Astrocyte of the cerebellum (primary cell): ENCODE measurements around the gene ZAR1L.

Experiments
- DNase-seq: peaks from one replicate; pipeline ENCODE4 v3.0.0-alpha.2; 2011; ENCODE audit warnings: low read depth
- H3K4me3 ChIP-seq: 2 replicates; pipeline ENCODE4 v1.5.1; 2011; ENCODE audit warnings: mild to moderate bottlenecking, low read depth, low read length, moderate library complexity
- CTCF ChIP-seq: IDR thresholded peaks from 2 replicates; pipeline ENCODE4 v1.5.1; 2012; ENCODE audit warnings: low read length, low read depth, moderate library complexity, mild to moderate bottlenecking; ENCODE audit errors: missing control alignments
- in situ Hi-C: cut with HindIII; loops from 2 replicates; pipeline ENCODE4 v1.10.0; 2017; ENCODE audit warnings: low sequenced_read_pairs

The ZAR1L gene

GRCh38 chr13:32254416-32254815 lies 60.7 kb downstream of the ZAR1L start:
- in situ Hi-C loops, result no loop called here
- DNase-seq, result no peak
- no peak for TF ChIP-seq CTCF
- no peak overlapping the region for H3K4me3 ChIP-seq

GRCh38 chr13:32253911-32254399 lies 61.2 kb downstream of the ZAR1L start:
- in situ Hi-C loops, result no loop called here
- no peak for DNase-seq
- no peak overlapping the region for H3K4me3 ChIP-seq
- no peak for TF ChIP-seq CTCF
